M059J (cell line): ENCODE data around the gene GPR39. TPM values are rescaled to one million over a fixed set of nuclear protein-coding genes. Genes with fewer than 3 reads are reported as not detected.

Experiments used
- DNase-seq: peaks from one replicate; pipeline ENCODE4 v3.0.0-alpha.2; 2012; ENCODE audit warnings: low read depth
- total RNA-seq: library from RNA; depleted of rRNA; stranded (reverse); fragments of >200 nt; shearing (Covaris generic); gene quantifications from 2 replicates; pipeline ENCODE4 v1.2.3, GENCODE V29; 2014

The GPR39 gene
- total RNA-seq, 1 experiment from 2014 or later = 10.7 TPM

GRCh38 chr2:132670496-132671150, 254.0 kb downstream of the GPR39 start:
- peak; percentile 74 for DNase-seq

- peak; percentile 97 for DNase-seq
Measured at GRCh38 chr2:132671151-132671835, 254.7 kb downstream of the GPR39 start.

GRCh38 chr2:132676999-132677398, 260.4 kb downstream of the GPR39 start:
- DNase-seq = peak; percentile 24

GRCh38 chr2:132677661-132678060, 261.1 kb downstream of the GPR39 start:
- DNase-seq = peak; percentile 69

- DNase-seq = no peak
Measured at GRCh38 chr2:132678483-132678882, 261.9 kb downstream of the GPR39 start.

- DNase-seq = no peak
Measured at GRCh38 chr2:132680544-132680943, 263.9 kb downstream of the GPR39 start.

- no peak for DNase-seq
Measured at GRCh38 chr2:132681766-132682165, 265.2 kb downstream of the GPR39 start.

GRCh38 chr2:132690664-132691303, 274.2 kb downstream of the GPR39 start:
- no peak for DNase-seq

- DNase-seq = no peak
Measured at GRCh38 chr2:132691556-132691955, 275.0 kb downstream of the GPR39 start.

- DNase-seq = no peak
Measured at GRCh38 chr2:132692816-132693215, 276.2 kb downstream of the GPR39 start.
